HepG2 (cell line): ENCODE data around the gene MCC. TPM values are rescaled to one million over a fixed set of nuclear protein-coding genes. Genes with fewer than 3 reads are reported as not detected.
A peak's percentile ranks its signal among the peaks of the same experiment; 100 is the strongest.

Experiments used
- ATAC-seq: fragments of 200-7000 bp; cut with Tn5 transposase; 3 replicates; pipeline ENCODE4 v1.9.1; 2020; ENCODE audit warnings: mild to moderate bottlenecking, moderate library complexity
- BruUV-seq: library from RNA; stranded (reverse); fragments of 400-500 nt; replicated peaks from 2 replicates; lab custom pipeline; 2021; lab: Mats Ljungman, UMichigan
- CTCF ChIA-PET: fragments of 300-600 bp; formaldehyde crosslinking; extraction: SDS; loops from one replicate; lab custom pipeline; 2021; ENCODE audit warnings: low total read pairs, inconsistent platforms, low intra/inter-chr PET ratio; lab: Yijun Ruan, JAX
- POLR2A ChIA-PET: fragments of 350-600 bp; sonication (Branson Sonifier 250); formaldehyde crosslinking; loops from one replicate; lab custom pipeline; 2020; ENCODE audit warnings: antibody characterized with exemption, inconsistent platforms; lab: Yijun Ruan, JAX
- DNase-seq: peaks from one replicate; pipeline ENCODE4 v3.0.0-alpha.2; 2015; ENCODE audit warnings: low spot score
- FAIRE-seq: peaks from 3 replicates; lab custom pipeline; 2011; peaks lifted over from hg19 to GRCh38; lab: Jason Lieb, UNC
- H2AFZ ChIP-seq: one replicate; pipeline ENCODE4 v1.6.1; 2011; ENCODE audit warnings: low read length, inconsistent platforms
- H3K27ac ChIP-seq: fragments of 300-600 bp; 3 replicates; pipeline ENCODE4 v1.8.0; 2011; ENCODE audit warnings: mixed run types, mild to moderate bottlenecking, mixed read lengths, low read length, inconsistent platforms; ENCODE audit not compliant: insufficient read depth; ENCODE audit errors: extremely low read length
- H3K27me3 ChIP-seq, 2 experiments: fragments of 200-600 bp in 1 of 2; 2 replicates in 1 of 2; 3 replicates in 1 of 2; pipeline versions ENCODE4 v1.6.0 to v1.8.0; 2011; ENCODE audit warnings: low read length in 2 of 2, mild to moderate bottlenecking in 2 of 2, moderate library complexity in 2 of 2, inconsistent platforms in 1 of 2; ENCODE audit not compliant: insufficient read depth in 2 of 2, control insufficient read depth in 1 of 2
- H3K36me3 ChIP-seq, 2 experiments: fragments of 200-600 bp in 1 of 2; replicated peaks in 1 of 2; 2 replicates in 1 of 2; 3 replicates in 1 of 2; pipeline versions ENCODE4 v1.5.1 to v1.8.0; 2011; ENCODE audit warnings: low read length in 2 of 2, inconsistent platforms in 1 of 2; ENCODE audit not compliant: insufficient read depth in 2 of 2, control insufficient read depth in 1 of 2
- H3K4me1 ChIP-seq: 2 replicates; pipeline ENCODE4 v1.5.1; 2012; ENCODE audit warnings: low read length, inconsistent platforms; ENCODE audit not compliant: insufficient read depth
- H3K4me2 ChIP-seq: 2 replicates; pipeline ENCODE4 v1.6.0; 2011; ENCODE audit warnings: low read depth, low read length, inconsistent platforms
- H3K4me3 ChIP-seq, 3 experiments: fragments of 200-600 bp in 1 of 3; sonication (generic), shearing (Covaris generic) in 1 of 3; replicated peaks in 1 of 3; 2 replicates each; pipeline ENCODE4 v1.5.1; 2011 to 2016; ENCODE audit warnings: low read length in 3 of 3, inconsistent platforms in 2 of 3, low read depth in 2 of 3, mild to moderate bottlenecking in 2 of 3, control low read depth in 1 of 3, mixed read lengths in 1 of 3; ENCODE audit not compliant: insufficient read depth in 1 of 3
- H3K79me2 ChIP-seq: one replicate; pipeline ENCODE4 v1.6.1; 2011; ENCODE audit warnings: low read length, inconsistent platforms; ENCODE audit not compliant: insufficient read depth
- H3K9ac ChIP-seq: 2 replicates; pipeline ENCODE4 v1.6.0; 2011; ENCODE audit warnings: mild to moderate bottlenecking, low read depth, low read length, inconsistent platforms; ENCODE audit not compliant: insufficient read depth
- H3K9me3 ChIP-seq: 2 replicates; pipeline ENCODE4 v1.5.1; 2012; ENCODE audit warnings: mild to moderate bottlenecking, low read length
- H4K20me1 ChIP-seq: 2 replicates; pipeline ENCODE4 v1.6.0; 2011; ENCODE audit warnings: inconsistent platforms, mild to moderate bottlenecking, low read length, moderate library complexity; ENCODE audit not compliant: insufficient read depth
- HNRNPK ChIP-seq: fragments of 200-400 bp; formaldehyde crosslinking; IDR thresholded peaks from 2 replicates; pipeline ENCODE4 v1.6.1; 2018; ENCODE audit warnings: low read length, low read depth, moderate library complexity, mild to moderate bottlenecking; ENCODE audit not compliant: poor library complexity, severe bottlenecking
- SOX13 ChIP-seq, 3 experiments: fragments of 450-650 bp in 1 of 3; sonication (generic) in 1 of 3; formaldehyde crosslinking in 1 of 3; IDR thresholded peaks in 2 of 3; conservative IDR thresholded peaks in 1 of 3; 2 replicates each; pipeline versions ENCODE4 v1.5.0 to v1.6.1; 2016 to 2020; ENCODE audit warnings: antibody characterized with exemption in 1 of 3, mild to moderate bottlenecking in 1 of 3, missing compliant biosample characterization in 1 of 3, missing genetic modification reagents in 1 of 3, moderate library complexity in 1 of 3
- ZNF577 ChIP-seq: sonication (generic); formaldehyde crosslinking; IDR thresholded peaks from 2 replicates; pipeline ENCODE4 v1.4.0; 2020; ENCODE audit warnings: mild to moderate bottlenecking, low read depth, missing genetic modification reagents, borderline replicate concordance
- WGBS: methylation state at CpG from one replicate; pipeline ENCODE4 v1.1.6; 2017; ENCODE audit warnings: low lambda C conversion rate; 5-methylcytosine and 5-hydroxymethylcytosine counted together
- in situ Hi-C: cut with HindIII; loops from 2 replicates; pipeline ENCODE4 v1.10.0; 2017; ENCODE audit warnings: low pct_unique_long_range_greater_than_20kb; ENCODE audit not compliant: extremely low pct_ligation_motif_present
- intact Hi-C: fragments of 100-400 bp; cut with micrococcal nuclease; formaldehyde crosslinking; loops from one replicate; pipeline ENCODE4 v1.10.0; 2022; ENCODE audit not compliant: unreplicated experiment
- polyA plus RNA-seq, 8 experiments: library from polyadenylated mRNA; depleted of rRNA in 3 of 8; stranded (reverse) in 7 of 8; unstranded in 1 of 8; fragments of >200 nt; fragmentation: Illumina TruSeq in 4 of 8; extraction: Trizol in 4 of 8; gene quantifications; 2 replicates each; pipeline versions ENCODE4 v1.2.1 to v1.2.3, GENCODE V29; 2011 to 2016; ENCODE audit warnings: low read depth in 4 of 8, missing spikeins in 1 of 8, mixed read lengths in 1 of 8; ENCODE audit not compliant: insufficient read depth in 1 of 8
- total RNA-seq, 5 experiments: library from RNA; depleted of rRNA; stranded (reverse); fragments of >200 nt; fragmentation: Illumina TruSeq; extraction: Trizol; gene quantifications; 2 replicates each; pipeline ENCODE4 v1.2.3, GENCODE V29; 2016; ENCODE audit warnings: low read depth in 1 of 5
- TF ChIP-seq, protein P1 (sequence below): sonication (generic); formaldehyde crosslinking; IDR thresholded peaks from 2 replicates; pipeline ENCODE4 v1.5.1; 2020; ENCODE audit warnings: missing genetic modification reagents, mild to moderate bottlenecking, borderline replicate concordance

The MCC gene
- total and polyA plus RNA-seq, 2 of the 13 experiments (the other 11 are each of a cell fraction or from before 2014, with no cell fraction given), result 0.55 to 2.4 TPM

DNA sequence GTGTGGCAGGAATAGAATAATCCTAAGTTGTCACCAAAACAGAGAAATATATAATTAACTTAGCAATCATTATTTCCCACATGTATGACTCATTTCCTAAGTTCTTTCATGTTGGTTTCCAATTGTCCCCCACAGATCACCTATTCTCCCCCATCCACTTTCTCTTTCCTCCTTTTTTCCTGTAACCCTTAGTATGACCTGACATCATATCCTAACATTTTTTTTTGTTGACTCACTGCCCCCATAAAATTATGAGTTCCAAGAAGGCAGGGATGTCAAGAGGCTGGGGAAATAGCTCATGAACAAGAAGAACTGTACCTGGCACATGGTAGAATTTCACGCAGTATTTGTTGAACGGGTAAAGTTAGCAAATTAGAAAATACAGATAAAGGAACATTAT is 324.9 kb downstream of the MCC start:
- peak; percentile 11 for TF ChIP-seq HNRNPK
- no peak for TF ChIP-seq ZNF577 (CRISPR knock-in tag)
- BruUV-seq, result no TSS peak
- WGBS, result 91% methylated on average over 2 of the region's 2 CpGs
- H3K36me3 ChIP-seq, result no peaks in the 10 kb centered on the region
- H4K20me1 ChIP-seq, result no peaks in the 10 kb centered on the region
- DNase-seq (no peak), FAIRE-seq (no peak), ATAC-seq (no peak)
- no peaks in the 10 kb centered on the region for H3K4me1 ChIP-seq
- H3K27me3 ChIP-seq, result no peaks in the 10 kb centered on the region; a peak in 1 of 5 replicates
- no peaks in the 10 kb centered on the region for H3K79me2 ChIP-seq
- H3K9ac ChIP-seq, result no peak overlapping the region
- intact Hi-C loops (no loop called here), in situ Hi-C loops (no loop called here)
- H3K4me2 ChIP-seq, result no peak overlapping the region
- no peak overlapping the region for H2AFZ ChIP-seq
- no peaks in the 10 kb centered on the region for H3K9me3 ChIP-seq
- ChIA-PET POLR2A (no interaction called here), CTCF (no interaction called here)
- H3K4me3 ChIP-seq, result no peak overlapping the region
- no peak overlapping the region for H3K27ac ChIP-seq

DNA sequence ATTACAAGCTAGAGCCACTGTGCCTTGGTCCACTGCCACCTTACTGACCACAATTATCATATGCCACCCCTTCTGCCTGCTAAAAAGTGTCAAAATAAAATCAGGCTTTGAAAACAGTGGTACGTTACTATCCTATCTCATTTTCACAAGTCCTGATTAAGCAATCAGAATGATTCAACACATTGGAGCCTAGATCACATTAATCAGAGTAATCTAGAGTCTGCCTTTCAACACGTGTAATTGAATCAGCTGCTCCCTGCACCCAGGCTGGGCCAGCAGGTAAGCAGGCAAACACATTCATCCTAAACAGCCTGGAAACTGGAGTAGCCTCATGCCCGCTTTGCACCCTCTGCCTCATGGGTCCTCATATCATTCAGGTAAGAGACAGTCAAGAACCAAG is 325.5 kb downstream of the MCC start:
- H3K79me2 ChIP-seq, result no peaks in the 10 kb centered on the region
- H2AFZ ChIP-seq, result no peak overlapping the region
- no peak for DNase-seq
- 43% methylated on average over 3 of the region's 3 CpGs for WGBS
- H4K20me1 ChIP-seq, result no peaks in the 10 kb centered on the region
- ChIA-PET CTCF (no interaction called here), POLR2A (no interaction called here)
- no peaks in the 10 kb centered on the region for H3K27me3 ChIP-seq
- TF ChIP-seq SOX13 (IDR thresholded peaks at IDR 0.05), result no peak
- no peak for TF ChIP-seq SOX13 (CRISPR knock-in tag; conservative IDR thresholded peaks at IDR 0.05 in 1 of 2, IDR thresholded peaks at IDR 0.05 in 1 of 2)
- TF ChIP-seq, protein P1, sequence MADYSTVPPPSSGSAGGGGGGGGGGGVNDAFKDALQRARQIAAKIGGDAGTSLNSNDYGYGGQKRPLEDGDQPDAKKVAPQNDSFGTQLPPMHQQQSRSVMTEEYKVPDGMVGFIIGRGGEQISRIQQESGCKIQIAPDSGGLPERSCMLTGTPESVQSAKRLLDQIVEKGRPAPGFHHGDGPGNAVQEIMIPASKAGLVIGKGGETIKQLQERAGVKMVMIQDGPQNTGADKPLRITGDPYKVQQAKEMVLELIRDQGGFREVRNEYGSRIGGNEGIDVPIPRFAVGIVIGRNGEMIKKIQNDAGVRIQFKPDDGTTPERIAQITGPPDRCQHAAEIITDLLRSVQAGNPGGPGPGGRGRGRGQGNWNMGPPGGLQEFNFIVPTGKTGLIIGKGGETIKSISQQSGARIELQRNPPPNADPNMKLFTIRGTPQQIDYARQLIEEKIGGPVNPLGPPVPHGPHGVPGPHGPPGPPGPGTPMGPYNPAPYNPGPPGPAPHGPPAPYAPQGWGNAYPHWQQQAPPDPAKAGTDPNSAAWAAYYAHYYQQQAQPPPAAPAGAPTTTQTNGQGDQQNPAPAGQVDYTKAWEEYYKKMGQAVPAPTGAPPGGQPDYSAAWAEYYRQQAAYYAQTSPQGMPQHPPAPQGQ, result no peak
- FAIRE-seq, result no peak
- H3K4me1 ChIP-seq, result no peaks in the 10 kb centered on the region
- no peak overlapping the region for H3K27ac ChIP-seq
- no peak overlapping the region for H3K9ac ChIP-seq
- in situ Hi-C loops, result no loop called here
- no peaks in the 10 kb centered on the region for H3K36me3 ChIP-seq
- no peak for ATAC-seq
- intact Hi-C loops, result no loop called here
- no peak overlapping the region for H3K4me2 ChIP-seq
- H3K9me3 ChIP-seq, result no peaks in the 10 kb centered on the region
- H3K4me3 ChIP-seq, result no peak overlapping the region
- no TSS peak for BruUV-seq
